Ovary (tissue), 9 donors: ENCODE data around the gene SHROOM3. TPM values are rescaled to one million over a fixed set of nuclear protein-coding genes. Genes with fewer than 3 reads are reported as not detected.
A peak's percentile ranks its signal among the peaks of the same experiment; 100 is the strongest.

Source experiments
- DNase-seq, 5 donors: peaks; one replicate each; pipeline ENCODE4 v3.0.0-alpha.2; 2019 to 2020
- H3K27ac ChIP-seq, 2 donors: fragments of 200-600 bp; one replicate each; pipeline versions ENCODE4 v1.5.1 to v1.8.0; 2019 to 2022
- H3K27me3 ChIP-seq: fragments of 200-600 bp; one replicate; pipeline ENCODE4 v1.8.0; 2022
- H3K36me3 ChIP-seq: fragments of 200-600 bp; sonication (generic); one replicate; pipeline ENCODE4 v1.5.1; 2019
- H3K4me1 ChIP-seq: one replicate; pipeline ENCODE4 v1.8.1; 2013; ENCODE audit warnings: mild to moderate bottlenecking, moderate library complexity; ENCODE audit not compliant: insufficient read depth
- H3K4me3 ChIP-seq: fragments of 200-600 bp; sonication (generic); one replicate; pipeline ENCODE4 v1.5.1; 2017
- H3K9me3 ChIP-seq, 2 donors: fragments of 200-600 bp in 1 of 2; sonication (generic) in 1 of 2; one replicate each; pipeline versions ENCODE4 v1.5.1 to v1.8.1; 2013 to 2019; ENCODE audit warnings: mild to moderate bottlenecking in 1 of 2, moderate library complexity in 1 of 2
- CTCF ChIP-seq, 3 donors: fragments of 450-650 bp in 2 of 3; fragments of 200-600 bp in 1 of 3; IDR thresholded peaks; one replicate each; pipeline versions ENCODE4 v1.5.1 to v1.8.0; 2016 to 2022; ENCODE audit warnings: antibody characterized with exemption in 3 of 3, mild to moderate bottlenecking in 1 of 3
- EP300 ChIP-seq: sonication (generic); formaldehyde crosslinking; IDR thresholded peaks from one replicate; pipeline ENCODE4 v1.6.1; 2017; ENCODE audit warnings: antibody characterized with exemption
- POLR2A ChIP-seq: fragments of 450-650 bp; IDR thresholded peaks from one replicate; pipeline ENCODE4 v1.6.1; 2017; ENCODE audit warnings: antibody characterized with exemption, mild to moderate bottlenecking, moderate library complexity
- WGBS, 3 donors: extraction: QIAGEN DNeasy Blood & Tissue Kit in 1 of 3; methylation state at CpG; one replicate each; pipeline versions ENCODE4 v1.1.5 to v1.1.7; 2013 to 2017; 5-methylcytosine and 5-hydroxymethylcytosine counted together
- intact Hi-C, 4 donors: fragments of 100-400 bp; cut with DNase I; formaldehyde crosslinking; loops; one replicate each; pipeline versions ENCODE4 v1.11.0 to v1.15.1; 2022 to 2023
- polyA plus RNA-seq, 2 donors: library from polyadenylated mRNA; stranded (reverse); fragments of 200-250 nt in 1 of 2; fragments of 350-450 nt in 1 of 2; fragmentation: Illumina TruSeq in 1 of 2; extraction: RNeasy Lipid Tissue Mini Kit (QIAGEN cat#74804) in 1 of 2; gene quantifications; one replicate each; pipeline ENCODE4 v1.2.3, GENCODE V29; 2013 to 2014
- total RNA-seq, 7 donors: library from RNA; depleted of rRNA in 2 of 7; stranded (reverse); fragments of >200 nt in 2 of 7; fragmentation: NEBNext Ultra II Directional in 3 of 7; extraction: Animal tissue kit (Norgen Biotek cat#: 25700) in 3 of 7; gene quantifications; one replicate each; pipeline versions ENCODE4 v1.1.0 to v1.2.4, GENCODE V29; 2016 to 2023
- donor health status: DM: no; HTN: no; CAD: no; lungs with moderate emphysema.
- donor health status: DM: no; HTN: no; CAD: no.
- donor health status: Bipolar disorder and iron deficiency.
- donor health status: DM: yes; HTN: yes; CAD: no.
- donor health status: DM: no; HTN: no; CAD: no.
- donor health status: DM: yes; HTN: yes; CAD: no.

SHROOM3 gene
- total and polyA plus RNA-seq, 9 donors, result 0.80 to 70.1 (median 3.8) TPM

GRCh38 chr4:76504613-76505465 is 69.8 kb downstream of the SHROOM3 start:
- intact Hi-C loops, result loop anchor here in 2 of 4 donors (5.0 to 10.0 kb wide), 3 partner anchors 320 to 510 kb away; partner anchors contain the start of gene SDAD1 (in 1 of the 2)
- WGBS, 3 donors, result 67 to 76% (median 68%) methylated on average over 2 of the region's 2 CpGs
- H3K27me3 ChIP-seq, result no peaks in the 10 kb centered on the region

DNA sequence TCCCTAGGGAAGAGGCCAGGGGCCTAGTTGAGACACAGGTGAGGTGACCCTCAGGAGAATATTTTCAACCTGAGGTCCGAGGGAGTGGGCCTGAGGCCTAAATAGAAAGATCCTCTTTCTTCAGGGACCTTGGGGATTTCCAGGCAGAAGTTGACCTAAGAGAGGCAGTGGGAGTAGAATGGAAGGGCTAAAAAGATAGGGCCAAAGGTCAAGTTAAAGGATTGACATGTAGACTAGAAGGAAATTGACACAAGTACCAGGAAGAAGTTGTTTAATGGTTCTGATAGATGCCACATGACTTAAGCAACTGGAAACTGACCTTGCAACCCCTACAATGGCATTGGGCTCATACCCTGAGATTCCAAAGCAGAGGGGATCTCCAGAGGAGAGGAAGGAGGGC is 76.9 kb downstream of the SHROOM3 start:
- H3K27ac ChIP-seq, result no peak overlapping the region
- TF ChIP-seq POLR2A (no peak), EP300 (no peak), CTCF (IDR thresholded peaks at IDR 0.05) (no peak)
- no peaks in the 10 kb centered on the region for H3K9me3 ChIP-seq
- H3K4me3 ChIP-seq, result no peak overlapping the region
- DNase-seq, result no peak
- intact Hi-C loops, result loop anchor here (5.0 to 10.0 kb wide), 7 partner anchors 93 to 693 kb away; no protein-coding TSS in a partner anchor
- no peaks in the 10 kb centered on the region for H3K27me3 ChIP-seq
- 90 to 97% (median 94%) methylated on average over 1 of the region's 1 CpG for WGBS, 3 donors
- no peaks in the 10 kb centered on the region for H3K4me1 ChIP-seq
- H3K36me3 ChIP-seq, result no peaks in the 10 kb centered on the region

More at GRCh38 chr4:76504613-76505465, 69.8 kb downstream of the SHROOM3 start:
- Histone ChIP-seq H3K9me3 (no peaks in the 10 kb centered on the region), H3K4me1 (no peaks in the 10 kb centered on the region), H3K4me3 (no peak overlapping the region), H3K27ac (no peak overlapping the region), H3K36me3 (no peaks in the 10 kb centered on the region)
- no peak for DNase-seq
- TF ChIP-seq CTCF (IDR thresholded peaks at IDR 0.05) (peak in 2 of 3 donors; percentile 38 to 47), EP300 (no peak), POLR2A (no peak)

DNA sequence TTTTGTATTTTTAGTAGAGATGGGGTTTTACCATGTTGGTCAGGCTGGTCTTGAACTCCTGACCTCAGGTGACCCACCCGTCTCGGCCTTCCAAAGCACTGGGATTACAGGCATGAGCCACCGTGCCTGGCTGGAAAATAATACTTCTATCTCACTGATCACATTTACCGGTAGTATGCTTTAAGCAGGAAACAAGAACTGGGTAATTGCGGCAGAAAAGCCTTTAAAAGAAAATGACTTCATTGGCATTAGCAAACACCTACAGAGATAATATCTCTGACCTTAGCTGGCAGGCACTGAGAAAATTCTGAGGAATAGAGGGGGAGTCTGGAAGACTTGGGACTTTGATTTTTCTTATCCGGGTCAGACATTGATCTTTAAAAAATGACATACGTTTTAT is 78.5 kb downstream of the SHROOM3 start:
- no peak for DNase-seq
- intact Hi-C loops, result loop anchor here (5.0 to 10.0 kb wide), 7 partner anchors 91 to 691 kb away; no protein-coding TSS in a partner anchor

GRCh38 chr4:76514087-76514486 is 79.1 kb downstream of the SHROOM3 start:
- Histone ChIP-seq H3K27ac (no peak overlapping the region), H3K27me3 (no peaks in the 10 kb centered on the region), H3K4me3 (no peak overlapping the region), H3K9me3 (no peaks in the 10 kb centered on the region), H3K36me3 (no peaks in the 10 kb centered on the region), H3K4me1 (no peaks in the 10 kb centered on the region)
- DNase-seq, result no peak
- intact Hi-C loops, result loop anchor here (5.0 to 10.0 kb wide), 7 partner anchors 91 to 691 kb away; no protein-coding TSS in a partner anchor
- TF ChIP-seq CTCF (IDR thresholded peaks at IDR 0.05) (no peak), POLR2A (no peak), EP300 (no peak)

More for the DNA sequence above, 78.5 kb downstream of the SHROOM3 start:
- H3K27me3 ChIP-seq, result no peaks in the 10 kb centered on the region
- H3K9me3 ChIP-seq, result no peaks in the 10 kb centered on the region
- TF ChIP-seq EP300, result no peak
- no peak for TF ChIP-seq CTCF (IDR thresholded peaks at IDR 0.05)
- no peak for TF ChIP-seq POLR2A
- 81 to 91% (median 87%) methylated on average over 7 of the region's 7 CpGs for WGBS, 3 donors
- H3K4me3 ChIP-seq, result no peak overlapping the region
- no peaks in the 10 kb centered on the region for H3K4me1 ChIP-seq
- no peak overlapping the region for H3K27ac ChIP-seq
- no peaks in the 10 kb centered on the region for H3K36me3 ChIP-seq
